ENCODE data around the gene ADAM30. TPM values are rescaled to one million over a fixed set of nuclear protein-coding genes. Genes with fewer than 3 reads are reported as not detected.

Gene ADAM30
- polyA plus RNA-seq, 1 donor from 2014 or later: not detected

Other genes starting within 250 kb of the ADAM30 start
- gene ZNF697, start 248.2 kb downstream of the ADAM30 start, polyA plus RNA-seq: not detected
- gene PHGDH, start 184.6 kb downstream of the ADAM30 start, polyA plus RNA-seq: 14.6 TPM
- not detected for gene HMGCS2, start 127.6 kb downstream of the ADAM30 start, polyA plus RNA-seq
- not detected for gene REG4, start 85.1 kb downstream of the ADAM30 start, polyA plus RNA-seq
- gene NOTCH2, start 173.1 kb upstream of the ADAM30 start, polyA plus RNA-seq: 46.5 TPM